KMS-11 (cell line): Measurements from ENCODE around the gene TTC39C.

ENCODE experiments used
- H2AFZ ChIP-seq: fragments of 200-600 bp; sonication (generic); 2 replicates; pipeline ENCODE4 v1.6.1; 2016; ENCODE audit warnings: antibody characterized with exemption, mixed run types, low read depth
- H3K27ac ChIP-seq: fragments of 200-600 bp; sonication (generic); 2 replicates; pipeline ENCODE4 v1.6.1; 2016; ENCODE audit warnings: mild to moderate bottlenecking, mixed run types
- H3K27me3 ChIP-seq: fragments of 200-600 bp; sonication (generic); 2 replicates; pipeline ENCODE4 v1.6.1; 2017; ENCODE audit warnings: mild to moderate bottlenecking, low read depth, mixed run types, moderate library complexity; ENCODE audit not compliant: insufficient read depth
- H3K36me3 ChIP-seq: fragments of 200-600 bp; sonication (generic); 2 replicates; pipeline ENCODE4 v1.6.1; 2017; ENCODE audit warnings: mild to moderate bottlenecking, mixed run types; ENCODE audit not compliant: insufficient read depth
- H3K4me1 ChIP-seq: fragments of 200-600 bp; sonication (generic); 2 replicates; pipeline ENCODE4 v1.6.1; 2016; ENCODE audit warnings: mild to moderate bottlenecking, low read depth, mixed run types; ENCODE audit not compliant: poor library complexity, severe bottlenecking
- H3K4me2 ChIP-seq: fragments of 200-600 bp; sonication (generic); 2 replicates; pipeline ENCODE4 v1.7.0; 2016; ENCODE audit warnings: mild to moderate bottlenecking, mixed run types
- H3K4me3 ChIP-seq: fragments of 200-600 bp; sonication (generic); IDR thresholded peaks from 2 replicates; pipeline ENCODE4 v1.6.1; 2017; ENCODE audit warnings: low read depth, low read length, mixed read lengths; ENCODE audit not compliant: insufficient read depth
- H3K79me2 ChIP-seq: fragments of 200-600 bp; sonication (generic); 2 replicates; pipeline ENCODE4 v1.6.1; 2016; ENCODE audit warnings: low read depth, mixed run types; ENCODE audit not compliant: insufficient read depth
- H3K9ac ChIP-seq: fragments of 200-600 bp; sonication (generic); 2 replicates; pipeline ENCODE4 v1.6.1; 2016; ENCODE audit warnings: mild to moderate bottlenecking, mixed run types
- H4K20me1 ChIP-seq: fragments of 200-600 bp; sonication (generic); 2 replicates; pipeline ENCODE4 v1.6.1; 2016; ENCODE audit warnings: mild to moderate bottlenecking, mixed run types; ENCODE audit not compliant: insufficient read depth
- CTCF ChIP-seq: fragments of 200-600 bp; sonication (generic); conservative IDR thresholded peaks from 2 replicates; pipeline ENCODE4 v1.6.1; 2017; ENCODE audit warnings: low read depth, mild to moderate bottlenecking, antibody characterized with exemption, low read length, moderate library complexity, mixed read lengths

TTC39C gene

GRCh38 chr18:24009651-24010333 lies 4.8 kb upstream of the TTC39C start:
- no peak overlapping the region for H3K9ac ChIP-seq
- H3K4me3 ChIP-seq: no peak overlapping the region
- H3K27ac ChIP-seq: no peak overlapping the region
- TF ChIP-seq CTCF: no peak
- peak overlapping the region; percentile 61 for H3K4me2 ChIP-seq
- no peaks in the 10 kb centered on the region for H3K79me2 ChIP-seq
- H3K4me1 ChIP-seq: peaks cover 47% of the 10 kb centered on the region
- H4K20me1 ChIP-seq: no peaks in the 10 kb centered on the region
- H3K36me3 ChIP-seq: no peaks in the 10 kb centered on the region
- no peak overlapping the region for H2AFZ ChIP-seq
- H3K27me3 ChIP-seq: peaks cover 9% of the 10 kb centered on the region

- Histone ChIP-seq H3K27me3 (peaks cover 12% of the 10 kb centered on the region), H3K79me2 (no peaks in the 10 kb centered on the region), H3K4me1 (peaks cover 50% of the 10 kb centered on the region), H3K36me3 (no peaks in the 10 kb centered on the region), H2AFZ (no peak overlapping the region), H3K9ac (no peak overlapping the region), H3K4me2 (0 out of 2 replicates have a peak overlapping the region, but pooled peaks have one; percentile 61), H3K4me3 (no peak overlapping the region), H3K27ac (no peak overlapping the region), H4K20me1 (no peaks in the 10 kb centered on the region)
- TF ChIP-seq CTCF: no peak
Measured at GRCh38 chr18:24010673-24011072, 3.9 kb upstream of the TTC39C start.

- Histone ChIP-seq H2AFZ (no peak overlapping the region), H3K4me3 (no peak overlapping the region), H3K4me1 (peaks cover 57% of the 10 kb centered on the region), H3K79me2 (no peaks in the 10 kb centered on the region), H3K4me2 (peak overlapping the region; percentile 61), H3K36me3 (no peaks in the 10 kb centered on the region), H4K20me1 (no peaks in the 10 kb centered on the region), H3K9ac (no peak overlapping the region), H3K27me3 (peaks cover 18% of the 10 kb centered on the region), H3K27ac (no peak overlapping the region)
- TF ChIP-seq CTCF: no peak
Measured at GRCh38 chr18:24011123-24011917, 3.2 kb upstream of the TTC39C start.

GRCh38 chr18:24013051-24013450 lies 1.5 kb upstream of the TTC39C start:
- no peak for TF ChIP-seq CTCF
- Histone ChIP-seq H3K4me1 (peaks cover 73% of the 10 kb centered on the region), H2AFZ (no peak overlapping the region), H3K36me3 (no peaks in the 10 kb centered on the region), H3K79me2 (no peaks in the 10 kb centered on the region), H3K4me2 (no peak overlapping the region), H3K27me3 (peaks cover 23% of the 10 kb centered on the region), H3K27ac (no peak overlapping the region), H3K4me3 (no peak overlapping the region), H4K20me1 (no peaks in the 10 kb centered on the region), H3K9ac (no peak overlapping the region)
